ENCODE results near the gene SVEP1. TPM values are rescaled to one million over a fixed set of nuclear protein-coding genes. Genes with fewer than 3 reads are reported as not detected.
"Not testable (repeated sequence)": the region's sequence is repeated elsewhere in the genome, so short reads cannot be mapped to it uniquely, and the experiment has no call there.

The SVEP1 gene
- total RNA-seq, 1 donor from 2014 or later, result 0.56 TPM

DNA sequence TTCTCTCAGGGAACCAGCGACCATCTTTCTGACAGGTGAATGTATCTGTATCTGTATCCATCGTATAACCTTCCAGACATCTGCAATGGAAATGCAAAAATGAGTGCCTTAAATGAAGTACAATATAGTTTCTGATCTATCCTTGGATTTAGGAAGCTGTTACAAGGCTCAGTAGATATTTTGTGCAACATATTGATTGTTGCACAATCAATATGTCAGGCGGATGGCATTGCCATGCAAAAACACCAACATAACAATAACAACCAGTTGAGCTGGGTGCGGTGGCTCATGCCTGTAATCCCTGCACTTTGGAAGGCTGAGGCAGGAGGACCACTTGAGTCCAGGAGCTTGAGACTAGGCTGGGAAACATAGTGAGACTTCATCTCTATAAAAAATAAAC lies 175.1 kb downstream of the SVEP1 start:
- no peaks in the 10 kb centered on the region for H3K36me3 ChIP-seq
- H3K4me3 Mint-ChIP-seq, result no peak overlapping the region
- H3K4me2 ChIP-seq, result no peak overlapping the region
- H3K27me3 Mint-ChIP-seq (ENCODE audit: insufficient read depth, low read depth), result no peaks in the 10 kb centered on the region
- no peaks in the 10 kb centered on the region for H3F3A ChIP-seq (ENCODE audit: low read depth)
- no peaks in the 10 kb centered on the region for H3K9me3 Mint-ChIP-seq
- H3K27ac ChIP-seq, result no peak overlapping the region
- no peak overlapping the region for H2AFZ ChIP-seq (replicated peaks)
- H3K27ac Mint-ChIP-seq, result no peak overlapping the region
- no peak overlapping the region for H3K4me3 ChIP-seq
- H3K27me3 ChIP-seq, result no peaks in the 10 kb centered on the region
- DNase-seq (ENCODE audit: low spot score), result no peak
- no peaks in the 10 kb centered on the region for H3K9me3 ChIP-seq (ENCODE audit: low read depth)
- no peaks in the 10 kb centered on the region for H3K4me1 Mint-ChIP-seq
- no peaks in the 10 kb centered on the region for H3K36me3 Mint-ChIP-seq
- H4K20me1 ChIP-seq (ENCODE audit: low read depth), result no peaks in the 10 kb centered on the region
- H3K9ac ChIP-seq, result no peak overlapping the region
- H3K79me2 ChIP-seq (ENCODE audit: low read depth), result no peaks in the 10 kb centered on the region
- H3K4me1 ChIP-seq, result no peaks in the 10 kb centered on the region
- TF ChIP-seq EZH2phosphoT487 (IDR thresholded peaks at IDR 0.05) (no peak), EZH2 (IDR thresholded peaks at IDR 0.05) (no peak), CTCF (IDR thresholded peaks at IDR 0.05) (no peak)

DNA sequence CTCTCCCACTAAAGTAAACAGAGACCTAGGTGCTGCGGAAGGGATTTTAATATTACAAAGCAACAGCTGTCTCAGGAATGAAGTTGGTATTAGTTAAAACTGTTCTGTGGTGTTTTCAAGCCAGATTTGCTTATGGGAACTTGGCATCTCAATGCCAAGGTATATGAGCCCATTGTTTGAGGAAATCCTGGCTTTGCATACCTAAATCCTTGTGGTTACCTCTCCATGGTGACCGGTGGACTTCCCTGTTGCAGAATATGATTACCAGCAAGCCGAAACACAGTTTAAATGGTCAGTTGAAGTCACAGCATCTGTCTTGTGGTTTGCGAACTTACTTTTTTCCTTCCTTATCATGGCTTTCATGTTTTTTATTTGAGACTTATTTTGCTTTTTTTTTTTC lies 179.6 kb downstream of the SVEP1 start:
- H3K36me3 ChIP-seq, result no peaks in the 10 kb centered on the region
- TF ChIP-seq CTCF (IDR thresholded peaks at IDR 0.05) (no peak), EZH2phosphoT487 (IDR thresholded peaks at IDR 0.05) (no peak), EZH2 (IDR thresholded peaks at IDR 0.05) (no peak)
- no peak overlapping the region for H3K4me3 ChIP-seq
- H3K4me2 ChIP-seq, result no peak overlapping the region
- H3K9me3 ChIP-seq (ENCODE audit: low read depth), result no peaks in the 10 kb centered on the region
- H3K9me3 Mint-ChIP-seq, result no peaks in the 10 kb centered on the region
- H3K27me3 Mint-ChIP-seq (ENCODE audit: insufficient read depth, low read depth), result peaks cover 2% of the 10 kb centered on the region
- no peaks in the 10 kb centered on the region for H3K79me2 ChIP-seq (ENCODE audit: low read depth)
- H3K36me3 Mint-ChIP-seq, result no peaks in the 10 kb centered on the region
- no peak overlapping the region for H3K9ac ChIP-seq
- no peak overlapping the region for H2AFZ ChIP-seq (replicated peaks)
- no peak overlapping the region for H3K27ac Mint-ChIP-seq
- no peak for DNase-seq (ENCODE audit: low spot score)
- H3K27me3 ChIP-seq, result no peaks in the 10 kb centered on the region
- no peak overlapping the region for H3K27ac ChIP-seq
- H3K4me1 Mint-ChIP-seq, result no peaks in the 10 kb centered on the region
- no peaks in the 10 kb centered on the region for H3F3A ChIP-seq (ENCODE audit: low read depth)
- no peaks in the 10 kb centered on the region for H3K4me1 ChIP-seq
- H3K4me3 Mint-ChIP-seq, result no peak overlapping the region
- H4K20me1 ChIP-seq (ENCODE audit: low read depth), result no peaks in the 10 kb centered on the region

GRCh38 chr9:110398992-110399391 lies 180.5 kb downstream of the SVEP1 start:
- not testable (repeated sequence) for H3K4me3 Mint-ChIP-seq; H2AFZ ChIP-seq (replicated peaks); H3K27me3 ChIP-seq; H3K9me3 Mint-ChIP-seq; H3K9ac ChIP-seq; H3K36me3 ChIP-seq; H3K4me2 ChIP-seq; H3K27ac Mint-ChIP-seq; H3F3A ChIP-seq (ENCODE audit: low read depth); H4K20me1 ChIP-seq (ENCODE audit: low read depth); H3K27me3 Mint-ChIP-seq (ENCODE audit: insufficient read depth, low read depth); H3K4me3 ChIP-seq; H3K36me3 Mint-ChIP-seq; H3K27ac ChIP-seq; H3K4me1 Mint-ChIP-seq; H3K9me3 ChIP-seq (ENCODE audit: low read depth); H3K79me2 ChIP-seq (ENCODE audit: low read depth); DNase-seq (ENCODE audit: low spot score); H3K4me1 ChIP-seq

DNA sequence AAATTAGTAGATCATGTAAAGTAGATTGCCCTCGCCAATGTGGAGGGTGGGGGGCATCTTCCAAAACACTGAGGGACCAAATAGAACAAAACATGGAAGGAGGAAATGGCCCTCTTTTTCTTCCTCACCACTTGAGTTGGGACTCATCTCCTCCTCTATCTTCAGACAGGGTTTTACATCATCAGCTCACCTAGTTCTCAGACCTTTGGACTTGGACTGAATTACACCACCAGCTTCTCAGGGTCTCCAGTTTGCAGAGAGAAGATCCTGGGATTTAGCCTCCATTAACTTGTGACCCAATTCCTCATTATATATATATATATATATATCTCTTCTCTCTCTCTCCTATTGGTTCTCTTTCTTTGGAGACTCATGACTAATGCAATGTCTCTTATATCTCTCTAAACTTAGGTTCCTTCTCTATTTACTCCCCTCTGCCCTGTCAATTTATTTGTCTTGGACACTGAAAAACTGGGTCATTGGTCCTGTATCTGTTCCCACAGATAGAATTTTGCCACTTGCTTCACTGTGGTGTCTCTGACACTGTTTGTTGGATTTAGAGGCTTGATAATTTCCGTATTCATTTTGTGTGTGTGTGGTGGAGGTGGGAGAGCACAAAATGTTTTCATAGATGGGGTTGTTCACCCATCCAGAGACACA lies 187.6 kb downstream of the SVEP1 start:
- H2AFZ ChIP-seq (replicated peaks), result no peak overlapping the region
- no peaks in the 10 kb centered on the region for H3K4me1 ChIP-seq
- H3K4me3 Mint-ChIP-seq, result no peak overlapping the region
- DNase-seq (ENCODE audit: low spot score), result no peak
- no peak overlapping the region for H3K27ac Mint-ChIP-seq
- H3K27me3 Mint-ChIP-seq (ENCODE audit: insufficient read depth, low read depth), result no peaks in the 10 kb centered on the region
- H3K4me3 ChIP-seq, result no peak overlapping the region
- H3K9ac ChIP-seq, result no peak overlapping the region
- H3K4me1 Mint-ChIP-seq, result no peaks in the 10 kb centered on the region
- no peaks in the 10 kb centered on the region for H3K36me3 ChIP-seq
- H3K27me3 ChIP-seq, result no peaks in the 10 kb centered on the region
- TF ChIP-seq EZH2phosphoT487 (IDR thresholded peaks at IDR 0.05) (no peak), EZH2 (IDR thresholded peaks at IDR 0.05) (no peak), CTCF (IDR thresholded peaks at IDR 0.05) (no peak)
- no peaks in the 10 kb centered on the region for H3F3A ChIP-seq (ENCODE audit: low read depth)
- no peak overlapping the region for H3K4me2 ChIP-seq
- H3K27ac ChIP-seq, result no peak overlapping the region
- peaks cover 7% of the 10 kb centered on the region for H3K9me3 Mint-ChIP-seq
- H3K9me3 ChIP-seq (ENCODE audit: low read depth), result no peaks in the 10 kb centered on the region
- no peaks in the 10 kb centered on the region for H4K20me1 ChIP-seq (ENCODE audit: low read depth)
- H3K36me3 Mint-ChIP-seq, result peaks cover 1% of the 10 kb centered on the region
- H3K79me2 ChIP-seq (ENCODE audit: low read depth), result no peaks in the 10 kb centered on the region

Measured in neural progenitor cell (in vitro differentiated cells).